Esophagus muscularis mucosa (tissue), 4 donors: ENCODE data around the gene CCDC14. TPM values are rescaled to one million over a fixed set of nuclear protein-coding genes. Genes with fewer than 3 reads are reported as not detected.
A peak's percentile ranks its signal among the peaks of the same experiment; 100 is the strongest.
"Not testable (repeated sequence)": the region's sequence is repeated elsewhere in the genome, so short reads cannot be mapped to it uniquely, and the experiment has no call there.

ENCODE experiments used
- DNase-seq: peaks from one replicate; pipeline ENCODE4 v3.0.0-alpha.2; 2017; ENCODE audit errors: extremely low spot score
- H3K27ac ChIP-seq, 4 donors: fragments of 200-600 bp; sonication (generic); replicated peaks in 1 of 4; 1 replicate in 3 of 4; 2 replicates in 1 of 4; pipeline ENCODE4 v1.5.1; 2016 to 2019; ENCODE audit warnings: mild to moderate bottlenecking in 1 of 4
- H3K27me3 ChIP-seq, 4 donors: fragments of 200-600 bp; sonication (generic); one replicate each; pipeline versions ENCODE4 v1.5.1 to v1.6.0; 2016 to 2019
- H3K36me3 ChIP-seq, 4 donors: fragments of 200-600 bp; sonication (generic); one replicate each; pipeline ENCODE4 v1.5.1; 2016 to 2019
- H3K4me1 ChIP-seq, 4 donors: fragments of 200-600 bp; sonication (generic); one replicate each; pipeline ENCODE4 v1.5.1; 2016 to 2019
- H3K4me3 ChIP-seq, 4 donors: fragments of 200-600 bp; sonication (generic); 1 replicate in 2 of 4; 2 replicates in 2 of 4; pipeline ENCODE4 v1.5.1; 2016 to 2019; ENCODE audit warnings: mild to moderate bottlenecking in 4 of 4, moderate library complexity in 1 of 4
- H3K9me3 ChIP-seq, 4 donors: fragments of 200-600 bp; sonication (generic); 1 replicate in 3 of 4; 2 replicates in 1 of 4; pipeline ENCODE4 v1.5.1; 2016 to 2019
- CTCF ChIP-seq, 3 experiments: fragments of 200-600 bp in 2 of 3; fragments of 450-650 bp in 1 of 3; sonication (generic) in 2 of 3; IDR thresholded peaks; one replicate each; pipeline ENCODE4 v1.5.1; 2017 to 2019; ENCODE audit warnings: antibody characterized with exemption in 3 of 3, mild to moderate bottlenecking in 2 of 3, moderate library complexity in 1 of 3
- EP300 ChIP-seq: sonication (generic); formaldehyde crosslinking; IDR thresholded peaks from one replicate; pipeline ENCODE4 v1.6.1; 2017; ENCODE audit warnings: antibody characterized with exemption
- POLR2A ChIP-seq: fragments of 450-650 bp; IDR thresholded peaks from one replicate; pipeline ENCODE4 v1.6.1; 2017; ENCODE audit warnings: antibody characterized with exemption, moderate library complexity, mild to moderate bottlenecking, low read depth
- POLR2AphosphoS5 ChIP-seq, 2 donors: sonication (generic); formaldehyde crosslinking; IDR thresholded peaks; one replicate each; pipeline ENCODE4 v1.6.1; 2017; ENCODE audit warnings: antibody characterized with exemption in 2 of 2
- WGBS: methylation state at CpG from one replicate; pipeline ENCODE4 v1.1.5; 2018; 5-methylcytosine and 5-hydroxymethylcytosine counted together
- intact Hi-C: fragments of 100-400 bp; cut with DNase I; formaldehyde crosslinking; loops from one replicate; pipeline ENCODE4 v1.15.1; 2023
- total RNA-seq, 4 donors: library from RNA; depleted of rRNA; stranded (reverse); fragments of >200 nt; gene quantifications; one replicate each; pipeline versions ENCODE4 v1.1.0 to v1.2.1, GENCODE V29; 2016

The CCDC14 gene
- total RNA-seq, 4 donors from 2014 or later = 10.1 to 30.3 (median 17.9) TPM

GRCh38 chr3:123980539-123980938 lies 19.5 kb upstream of the CCDC14 start:
- 73% methylated on average over 4 of the region's 4 CpGs for WGBS
- TF ChIP-seq POLR2AphosphoS5 (IDR thresholded peaks at IDR 0.05) (no peak), EP300 (no peak), POLR2A (no peak), CTCF (IDR thresholded peaks at IDR 0.05) (no peak)
- Histone ChIP-seq H3K27me3 (no peaks in the 10 kb centered on the region), H3K36me3 (no peaks in the 10 kb centered on the region), H3K27ac (no peak overlapping the region), H3K4me3 (peak overlapping the region; percentile 41 to 52 (median 47)), H3K4me1 (peaks cover 6 to 7% (median 6%) of the 10 kb centered on the region in 4 donors), H3K9me3 (no peaks in the 10 kb centered on the region)
- DNase-seq = no peak
- intact Hi-C loops = no loop called here

- peak overlapping the region; percentile 41 to 52 (median 47) for H3K4me3 ChIP-seq
- peak; percentile 66 for DNase-seq
- 14% methylated on average over 27 of the region's 29 CpGs for WGBS
Measured at GRCh38 chr3:123979525-123980501, 18.8 kb upstream of the CCDC14 start.

GRCh38 chr3:123976904-123977303 lies 15.9 kb upstream of the CCDC14 start:
- DNase-seq, intact Hi-C loops, H3K4me1 ChIP-seq, H3K27me3 ChIP-seq, H3K4me3 ChIP-seq, H3K27ac ChIP-seq, H3K9me3 ChIP-seq, H3K36me3 ChIP-seq: not testable (repeated sequence)
- WGBS = 89% methylated on average over 7 of the region's 7 CpGs

More at GRCh38 chr3:123979525-123980501, 18.8 kb upstream of the CCDC14 start:
- H3K4me1 ChIP-seq, H3K27ac ChIP-seq, H3K27me3 ChIP-seq, intact Hi-C loops, H3K9me3 ChIP-seq, H3K36me3 ChIP-seq: not testable (repeated sequence)
- TF ChIP-seq CTCF (IDR thresholded peaks at IDR 0.05) = peak; percentile 68 to 71 (median 70)

GRCh38 chr3:123976181-123976898 lies 15.3 kb upstream of the CCDC14 start:
- intact Hi-C loops, H3K27me3 ChIP-seq, H3K4me1 ChIP-seq, H3K9me3 ChIP-seq, H3K36me3 ChIP-seq, H3K27ac ChIP-seq, H3K4me3 ChIP-seq: not testable (repeated sequence)
- peak; percentile 53 for DNase-seq
- 81% methylated on average over 4 of the region's 4 CpGs for WGBS

- H3K27ac ChIP-seq, H3K4me3 ChIP-seq, DNase-seq, H3K9me3 ChIP-seq, H3K27me3 ChIP-seq, H3K4me1 ChIP-seq, H3K36me3 ChIP-seq, intact Hi-C loops: not testable (repeated sequence)
- WGBS = 80% methylated on average over 3 of the region's 7 CpGs
Measured at GRCh38 chr3:123975030-123975429, 14.0 kb upstream of the CCDC14 start.

GRCh38 chr3:123971406-123971805 lies 10.4 kb upstream of the CCDC14 start:
- Histone ChIP-seq H3K4me3 (no peak overlapping the region), H3K27ac (no peak overlapping the region), H3K9me3 (no peaks in the 10 kb centered on the region), H3K27me3 (peaks cover 0 to 8% (median 0%) of the 10 kb centered on the region in 4 donors), H3K36me3 (no peaks in the 10 kb centered on the region), H3K4me1 (no peaks in the 10 kb centered on the region)
- TF ChIP-seq POLR2A (no peak), POLR2AphosphoS5 (IDR thresholded peaks at IDR 0.05) (no peak), EP300 (no peak), CTCF (IDR thresholded peaks at IDR 0.05) (no peak)
- DNase-seq = no peak
- intact Hi-C loops = no loop called here

GRCh38 chr3:123967260-123967659 lies 6.2 kb upstream of the CCDC14 start:
- not testable (repeated sequence) for DNase-seq, H3K27ac ChIP-seq, H3K36me3 ChIP-seq, H3K4me3 ChIP-seq, H3K4me1 ChIP-seq, H3K27me3 ChIP-seq, H3K9me3 ChIP-seq
- 51% methylated on average over 2 of the region's 2 CpGs for WGBS
- intact Hi-C loops = loop anchor here (10.0 kb wide), 1 partner anchor 82 kb away; the partner anchor contains the start of gene MYLK

GRCh38 chr3:123966799-123967198 lies 5.8 kb upstream of the CCDC14 start:
- not testable (repeated sequence) for H3K36me3 ChIP-seq, H3K27ac ChIP-seq, H3K4me3 ChIP-seq, H3K27me3 ChIP-seq, DNase-seq, H3K9me3 ChIP-seq, H3K4me1 ChIP-seq
- WGBS = 57% methylated on average over 1 of the region's 1 CpG
- intact Hi-C loops = loop anchor here (10.0 kb wide), 1 partner anchor 82 kb away; the partner anchor contains the start of gene MYLK

- H3K27ac ChIP-seq, H3K9me3 ChIP-seq, H3K36me3 ChIP-seq, H3K27me3 ChIP-seq, DNase-seq, H3K4me3 ChIP-seq: not testable (repeated sequence)
- intact Hi-C loops = loop anchor here (10.0 kb wide), 1 partner anchor 80 kb away; the partner anchor contains the start of gene MYLK
- WGBS = 67% methylated on average over 1 of the region's 1 CpG
- peaks cover 8 to 15% (median 10%) of the 10 kb centered on the region in 4 donors for H3K4me1 ChIP-seq
Measured at GRCh38 chr3:123964793-123965192, 3.8 kb upstream of the CCDC14 start.
